Calu3 (cell line): ENCODE measurements around the gene GRAMD1B. TPM values are rescaled to one million over a fixed set of nuclear protein-coding genes. Genes with fewer than 3 reads are reported as not detected.
"Not testable (repeated sequence)": the region's sequence is repeated elsewhere in the genome, so short reads cannot be mapped to it uniquely, and the experiment has no call there.

ENCODE experiments used
- BruUV-seq: library from RNA; stranded (reverse); fragments of 400-500 nt; replicated peaks from 2 replicates; lab custom pipeline; 2021; lab: Mats Ljungman, UMichigan
- CTCF ChIA-PET: fragments of 300-600 bp; sonication (Branson Sonifier 250); formaldehyde crosslinking; loops from one replicate; lab custom pipeline; 2022; ENCODE audit warnings: antibody characterized with exemption; lab: Charles Lee
- DNase-seq: peaks from one replicate; pipeline ENCODE4 v3.0.0; 2022
- H3K27ac Mint-ChIP-seq: one replicate; pipeline ENCODE4 v1.8.0; 2022; ENCODE audit warnings: mixed read lengths; ENCODE audit not compliant: unreplicated experiment
- H3K27me3 Mint-ChIP-seq: one replicate; pipeline ENCODE4 v1.8.0; 2022; ENCODE audit warnings: mixed read lengths; ENCODE audit not compliant: unreplicated experiment
- H3K36me3 Mint-ChIP-seq: one replicate; pipeline ENCODE4 v1.8.0; 2022; ENCODE audit warnings: mild to moderate bottlenecking, moderate library complexity, mixed read lengths; ENCODE audit not compliant: insufficient read depth, unreplicated experiment
- H3K4me1 Mint-ChIP-seq: one replicate; pipeline ENCODE4 v1.8.0; 2022; ENCODE audit warnings: mild to moderate bottlenecking, low read depth, mixed read lengths; ENCODE audit not compliant: unreplicated experiment
- H3K4me3 Mint-ChIP-seq: one replicate; pipeline ENCODE4 v1.8.0; 2022; ENCODE audit warnings: mild to moderate bottlenecking, low read depth, moderate library complexity, mixed read lengths; ENCODE audit not compliant: unreplicated experiment
- H3K9me3 Mint-ChIP-seq: one replicate; pipeline ENCODE4 v1.8.0; 2022; ENCODE audit warnings: low read depth, mixed read lengths; ENCODE audit not compliant: unreplicated experiment
- CTCF ChIP-seq: fragments of 200-600 bp; IDR thresholded peaks from one replicate; pipeline ENCODE4 v1.8.0; 2022; ENCODE audit warnings: antibody characterized with exemption; ENCODE audit not compliant: unreplicated experiment
- intact Hi-C: fragments of 100-400 bp; cut with micrococcal nuclease; formaldehyde crosslinking; loops from one replicate; pipeline ENCODE4 v1.10.0; 2022; ENCODE audit not compliant: unreplicated experiment
- total RNA-seq: library from RNA; stranded (reverse); gene quantifications from 2 replicates; pipeline ENCODE4 v1.2.3, GENCODE V29; 2022

The GRAMD1B gene
- total RNA-seq, 1 experiment from 2014 or later = 5.9 TPM

GRCh38 chr11:123454060-123454651, 24.1 kb downstream of the GRAMD1B start:
- intact Hi-C loops = no loop called here
- DNase-seq = no peak
- no peak for TF ChIP-seq CTCF
- Mint-ChIP-seq H3K27ac (no peak overlapping the region), H3K4me1 (no peaks in the 10 kb centered on the region), H3K27me3 (peaks cover 19% of the 10 kb centered on the region), H3K9me3 (no peaks in the 10 kb centered on the region), H3K36me3 (no peaks in the 10 kb centered on the region), H3K4me3 (no peak overlapping the region)
- no TSS peak for BruUV-seq
- CTCF ChIA-PET = no interaction called here

GRCh38 chr11:123454796-123455195, 24.7 kb downstream of the GRAMD1B start:
- Mint-ChIP-seq H3K36me3 (no peaks in the 10 kb centered on the region), H3K9me3 (no peaks in the 10 kb centered on the region), H3K4me3 (no peak overlapping the region), H3K4me1 (no peaks in the 10 kb centered on the region), H3K27me3 (peaks cover 16% of the 10 kb centered on the region), H3K27ac (no peak overlapping the region)
- no peak for DNase-seq
- no TSS peak for BruUV-seq
- TF ChIP-seq CTCF = no peak
- CTCF ChIA-PET = no interaction called here
- intact Hi-C loops = no loop called here

- H3K36me3 Mint-ChIP-seq, H3K9me3 Mint-ChIP-seq, H3K27ac Mint-ChIP-seq, H3K27me3 Mint-ChIP-seq, BruUV-seq, DNase-seq, H3K4me3 Mint-ChIP-seq, intact Hi-C loops, H3K4me1 Mint-ChIP-seq: not testable (repeated sequence)
- CTCF ChIA-PET = interaction anchor here (0.7 kb wide), 1 partner anchor 803 kb away, joined by 5 read pairs; no protein-coding TSS in a partner anchor
These were observed 26.4 kb downstream of the GRAMD1B start for GRCh38 chr11:123456448-123456847.

- CTCF ChIA-PET = interaction anchor here (0.6 kb wide), 1 partner anchor 1831 kb away, joined by 3 read pairs; no protein-coding TSS in a partner anchor
- Mint-ChIP-seq H3K9me3 (no peaks in the 10 kb centered on the region), H3K4me3 (no peak overlapping the region), H3K27me3 (peaks cover 13% of the 10 kb centered on the region), H3K4me1 (no peaks in the 10 kb centered on the region), H3K36me3 (no peaks in the 10 kb centered on the region), H3K27ac (no peak overlapping the region)
- DNase-seq = no peak
- no TSS peak for BruUV-seq
- intact Hi-C loops = no loop called here
- no peak for TF ChIP-seq CTCF
These were observed 27.2 kb downstream of the GRAMD1B start for GRCh38 chr11:123457187-123457770.

GRCh38 chr11:123458501-123458900, 28.4 kb downstream of the GRAMD1B start:
- CTCF ChIA-PET = no interaction called here
- Mint-ChIP-seq H3K27me3 (peaks cover 18% of the 10 kb centered on the region), H3K4me1 (no peaks in the 10 kb centered on the region), H3K4me3 (no peak overlapping the region), H3K36me3 (no peaks in the 10 kb centered on the region), H3K9me3 (no peaks in the 10 kb centered on the region), H3K27ac (no peak overlapping the region)
- DNase-seq = no peak
- no TSS peak for BruUV-seq
- intact Hi-C loops = no loop called here
- no peak for TF ChIP-seq CTCF
